K562 (cell line): ENCODE results near the gene ARSI.

ENCODE experiments used
- GABPA ChIP-seq: fragments of 200-800 bp; sonication (Bioruptor generic); conservative IDR thresholded peaks from 2 replicates; pipeline ENCODE4 v1.6.1; 2016; ENCODE audit warnings: low read depth, missing genetic modification characterization, missing compliant biosample characterization
- GATA2 ChIP-seq: sonication (generic); formaldehyde crosslinking; IDR thresholded peaks from 2 replicates; pipeline ENCODE4 v1.4.0; 2020; ENCODE audit warnings: mild to moderate bottlenecking, missing genetic modification reagents
- MAZ ChIP-seq, 2 experiments: fragments of 450-650 bp in 1 of 2; sonication (generic) in 1 of 2; formaldehyde crosslinking; IDR thresholded peaks in 1 of 2; conservative IDR thresholded peaks in 1 of 2; 2 replicates each; pipeline versions ENCODE4 v1.4.0 to v1.5.0; 2020; ENCODE audit warnings: mild to moderate bottlenecking in 1 of 2, missing genetic modification reagents in 1 of 2
- POLR2A ChIP-seq: fragments of 450-650 bp; conservative IDR thresholded peaks from 2 replicates; pipeline ENCODE4 v1.6.1; 2016
- SMC3 ChIP-seq: conservative IDR thresholded peaks from 2 replicates; pipeline ENCODE4 v1.6.1; 2011; ENCODE audit warnings: low read depth, low read length, improper control_type of control experiment; ENCODE audit not compliant: insufficient read depth
- TCF7L2 ChIP-seq: fragments of 150-350 bp; IDR thresholded peaks from 2 replicates; pipeline ENCODE4 v1.6.1; 2016; ENCODE audit warnings: low read depth, mild to moderate bottlenecking, low read length, moderate library complexity
- TEAD2 ChIP-seq: fragments of 450-650 bp; IDR thresholded peaks from 2 replicates; pipeline ENCODE4 v1.6.1; 2016; ENCODE audit warnings: missing genetic modification characterization, control low read depth, missing compliant biosample characterization
- ZC3H11A ChIP-seq: IDR thresholded peaks from 2 replicates; pipeline ENCODE4 v1.6.1; 2012; ENCODE audit warnings: low read depth, low read length, improper control_type of control experiment
- ZNF76 ChIP-seq: fragments of 250-450 bp; sonication (Bioruptor Pico); IDR thresholded peaks from 2 replicates; pipeline ENCODE4 v1.4.0; 2020; ENCODE audit warnings: mild to moderate bottlenecking, moderate library complexity, borderline replicate concordance
- TF ChIP-seq, protein P1 (sequence below): fragments of 450-650 bp; IDR thresholded peaks from 2 replicates; pipeline ENCODE4 v1.6.1; 2016
- TF ChIP-seq, protein P2 (sequence below), 3 experiments: IDR thresholded peaks in 2 of 3; conservative IDR thresholded peaks in 1 of 3; 2 replicates each; pipeline ENCODE4 v1.5.1; 2011 to 2012; ENCODE audit warnings: low read length in 3 of 3, mild to moderate bottlenecking in 3 of 3, control low read depth in 2 of 3, improper control_type of control experiment in 1 of 3, inconsistent platforms in 1 of 3, low read depth in 1 of 3, mixed read lengths in 1 of 3, moderate library complexity in 1 of 3; ENCODE audit not compliant: insufficient read depth in 2 of 3
- TF ChIP-seq, protein P3 (sequence below): sonication (generic); formaldehyde crosslinking; IDR thresholded peaks from 2 replicates; pipeline ENCODE4 v1.8.0; 2022; ENCODE audit warnings: mild to moderate bottlenecking, missing genetic modification reagents
- TF ChIP-seq, protein P4 (sequence below), 2 experiments: fragments of 450-650 bp; formaldehyde crosslinking in 1 of 2; IDR thresholded peaks; 2 replicates each; pipeline versions ENCODE4 v1.4.0 to v1.6.1; 2014 to 2020; ENCODE audit warnings: mild to moderate bottlenecking in 2 of 2, borderline replicate concordance in 1 of 2, low read depth in 1 of 2

DNA sequence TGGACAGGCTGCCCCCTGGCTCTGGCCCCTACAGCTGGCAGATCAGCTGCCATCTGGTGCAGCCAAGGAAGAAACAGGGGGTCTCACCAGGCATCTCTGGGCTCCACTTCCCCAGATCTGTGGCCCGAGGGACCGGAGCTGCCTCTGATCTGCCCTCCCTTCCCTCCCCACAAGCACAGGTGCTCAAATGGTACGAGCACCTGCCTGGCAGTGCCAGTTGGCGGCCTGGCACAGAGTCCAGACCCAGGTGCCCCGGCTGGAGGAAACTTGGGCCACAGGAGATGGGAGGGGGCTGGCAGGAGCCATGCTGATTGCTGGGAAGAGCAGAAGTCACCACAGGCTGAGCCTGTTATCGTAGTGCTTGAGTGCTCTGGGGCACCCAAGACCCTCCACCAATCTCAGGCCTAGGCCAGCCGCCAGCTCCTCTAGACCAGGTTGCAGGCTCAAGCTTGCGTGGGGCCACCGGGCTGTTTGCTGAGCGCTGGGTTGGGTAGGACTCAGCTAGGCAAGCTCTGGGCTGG, 8.1 kb downstream of the ARSI start:
- TF ChIP-seq, protein P1, sequence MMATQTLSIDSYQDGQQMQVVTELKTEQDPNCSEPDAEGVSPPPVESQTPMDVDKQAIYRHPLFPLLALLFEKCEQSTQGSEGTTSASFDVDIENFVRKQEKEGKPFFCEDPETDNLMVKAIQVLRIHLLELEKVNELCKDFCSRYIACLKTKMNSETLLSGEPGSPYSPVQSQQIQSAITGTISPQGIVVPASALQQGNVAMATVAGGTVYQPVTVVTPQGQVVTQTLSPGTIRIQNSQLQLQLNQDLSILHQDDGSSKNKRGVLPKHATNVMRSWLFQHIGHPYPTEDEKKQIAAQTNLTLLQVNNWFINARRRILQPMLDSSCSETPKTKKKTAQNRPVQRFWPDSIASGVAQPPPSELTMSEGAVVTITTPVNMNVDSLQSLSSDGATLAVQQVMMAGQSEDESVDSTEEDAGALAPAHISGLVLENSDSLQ: no peak
- TF ChIP-seq, protein P2, sequence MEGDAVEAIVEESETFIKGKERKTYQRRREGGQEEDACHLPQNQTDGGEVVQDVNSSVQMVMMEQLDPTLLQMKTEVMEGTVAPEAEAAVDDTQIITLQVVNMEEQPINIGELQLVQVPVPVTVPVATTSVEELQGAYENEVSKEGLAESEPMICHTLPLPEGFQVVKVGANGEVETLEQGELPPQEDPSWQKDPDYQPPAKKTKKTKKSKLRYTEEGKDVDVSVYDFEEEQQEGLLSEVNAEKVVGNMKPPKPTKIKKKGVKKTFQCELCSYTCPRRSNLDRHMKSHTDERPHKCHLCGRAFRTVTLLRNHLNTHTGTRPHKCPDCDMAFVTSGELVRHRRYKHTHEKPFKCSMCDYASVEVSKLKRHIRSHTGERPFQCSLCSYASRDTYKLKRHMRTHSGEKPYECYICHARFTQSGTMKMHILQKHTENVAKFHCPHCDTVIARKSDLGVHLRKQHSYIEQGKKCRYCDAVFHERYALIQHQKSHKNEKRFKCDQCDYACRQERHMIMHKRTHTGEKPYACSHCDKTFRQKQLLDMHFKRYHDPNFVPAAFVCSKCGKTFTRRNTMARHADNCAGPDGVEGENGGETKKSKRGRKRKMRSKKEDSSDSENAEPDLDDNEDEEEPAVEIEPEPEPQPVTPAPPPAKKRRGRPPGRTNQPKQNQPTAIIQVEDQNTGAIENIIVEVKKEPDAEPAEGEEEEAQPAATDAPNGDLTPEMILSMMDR (IDR thresholded peaks at IDR 0.05 in 2 of 3, conservative IDR thresholded peaks at IDR 0.05 in 1 of 3; ENCODE audit: insufficient read depth in 2 of 3, low read depth in 1 of 3, low read length in 3 of 3): no peak
- no peak for TF ChIP-seq TCF7L2
- no peak for TF ChIP-seq MAZ (CRISPR knock-in tag; conservative IDR thresholded peaks at IDR 0.05 in 1 of 2, IDR thresholded peaks at IDR 0.05 in 1 of 2)
- TF ChIP-seq POLR2A: no peak
- TF ChIP-seq GATA2 (CRISPR knock-in tag): no peak
- no peak for TF ChIP-seq GABPA (tag)
- no peak for TF ChIP-seq TEAD2 (tag)
- TF ChIP-seq, protein P3, sequence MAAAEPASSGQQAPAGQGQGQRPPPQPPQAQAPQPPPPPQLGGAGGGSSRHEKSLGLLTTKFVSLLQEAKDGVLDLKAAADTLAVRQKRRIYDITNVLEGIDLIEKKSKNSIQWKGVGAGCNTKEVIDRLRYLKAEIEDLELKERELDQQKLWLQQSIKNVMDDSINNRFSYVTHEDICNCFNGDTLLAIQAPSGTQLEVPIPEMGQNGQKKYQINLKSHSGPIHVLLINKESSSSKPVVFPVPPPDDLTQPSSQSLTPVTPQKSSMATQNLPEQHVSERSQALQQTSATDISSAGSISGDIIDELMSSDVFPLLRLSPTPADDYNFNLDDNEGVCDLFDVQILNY (CRISPR knock-in tag): no peak
- TF ChIP-seq ZNF76 (CRISPR knock-in tag): no peak
- TF ChIP-seq, protein P4, sequence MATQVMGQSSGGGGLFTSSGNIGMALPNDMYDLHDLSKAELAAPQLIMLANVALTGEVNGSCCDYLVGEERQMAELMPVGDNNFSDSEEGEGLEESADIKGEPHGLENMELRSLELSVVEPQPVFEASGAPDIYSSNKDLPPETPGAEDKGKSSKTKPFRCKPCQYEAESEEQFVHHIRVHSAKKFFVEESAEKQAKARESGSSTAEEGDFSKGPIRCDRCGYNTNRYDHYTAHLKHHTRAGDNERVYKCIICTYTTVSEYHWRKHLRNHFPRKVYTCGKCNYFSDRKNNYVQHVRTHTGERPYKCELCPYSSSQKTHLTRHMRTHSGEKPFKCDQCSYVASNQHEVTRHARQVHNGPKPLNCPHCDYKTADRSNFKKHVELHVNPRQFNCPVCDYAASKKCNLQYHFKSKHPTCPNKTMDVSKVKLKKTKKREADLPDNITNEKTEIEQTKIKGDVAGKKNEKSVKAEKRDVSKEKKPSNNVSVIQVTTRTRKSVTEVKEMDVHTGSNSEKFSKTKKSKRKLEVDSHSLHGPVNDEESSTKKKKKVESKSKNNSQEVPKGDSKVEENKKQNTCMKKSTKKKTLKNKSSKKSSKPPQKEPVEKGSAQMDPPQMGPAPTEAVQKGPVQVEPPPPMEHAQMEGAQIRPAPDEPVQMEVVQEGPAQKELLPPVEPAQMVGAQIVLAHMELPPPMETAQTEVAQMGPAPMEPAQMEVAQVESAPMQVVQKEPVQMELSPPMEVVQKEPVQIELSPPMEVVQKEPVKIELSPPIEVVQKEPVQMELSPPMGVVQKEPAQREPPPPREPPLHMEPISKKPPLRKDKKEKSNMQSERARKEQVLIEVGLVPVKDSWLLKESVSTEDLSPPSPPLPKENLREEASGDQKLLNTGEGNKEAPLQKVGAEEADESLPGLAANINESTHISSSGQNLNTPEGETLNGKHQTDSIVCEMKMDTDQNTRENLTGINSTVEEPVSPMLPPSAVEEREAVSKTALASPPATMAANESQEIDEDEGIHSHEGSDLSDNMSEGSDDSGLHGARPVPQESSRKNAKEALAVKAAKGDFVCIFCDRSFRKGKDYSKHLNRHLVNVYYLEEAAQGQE (IDR thresholded peaks at IDR 0.05; ENCODE audit: borderline replicate concordance): no peak
- TF ChIP-seq, protein P4 (CRISPR knock-in tag; IDR thresholded peaks at IDR 0.05; ENCODE audit: low read depth): no peak
- TF ChIP-seq ZC3H11A: no peak
- TF ChIP-seq SMC3: no peak
